ENCODE data around the gene PNMA6E.

Gene PNMA6E

GRCh38 chrX:153384390-153384789, 16.8 kb downstream of the PNMA6E start:
- no peak for DNase-seq

DNA sequence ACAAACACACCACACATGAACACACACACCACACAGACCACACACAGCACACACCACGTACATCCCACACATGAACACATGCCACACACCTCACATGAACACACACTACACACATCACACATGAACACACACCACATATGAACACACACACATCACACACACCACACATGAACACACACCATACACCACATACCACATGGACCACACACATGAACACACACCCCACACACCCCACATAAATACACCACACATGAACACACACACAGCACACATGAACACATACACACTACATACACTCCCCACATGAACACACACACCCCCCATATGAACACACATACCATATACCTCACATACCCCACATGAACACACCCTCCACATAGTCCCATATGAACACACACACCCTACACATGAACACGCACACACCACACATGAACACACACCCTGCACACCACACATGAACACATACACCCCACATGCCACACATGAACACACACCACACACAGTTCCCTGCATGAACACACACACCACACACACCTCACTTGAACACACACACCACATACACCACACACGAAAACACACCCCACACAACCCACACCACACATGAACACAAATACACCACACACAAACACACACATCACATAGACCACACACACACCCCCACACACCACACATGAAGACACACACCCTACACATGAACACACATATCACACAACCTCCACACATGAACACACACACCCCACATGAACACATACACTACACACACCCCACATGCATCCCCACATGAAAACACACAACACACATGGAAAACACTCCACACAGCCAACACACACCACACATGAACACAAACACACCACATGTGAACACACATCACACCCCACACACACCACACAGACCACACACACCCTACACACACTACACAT, 18.3 kb downstream of the PNMA6E start:
- DNase-seq = no peak

DNA sequence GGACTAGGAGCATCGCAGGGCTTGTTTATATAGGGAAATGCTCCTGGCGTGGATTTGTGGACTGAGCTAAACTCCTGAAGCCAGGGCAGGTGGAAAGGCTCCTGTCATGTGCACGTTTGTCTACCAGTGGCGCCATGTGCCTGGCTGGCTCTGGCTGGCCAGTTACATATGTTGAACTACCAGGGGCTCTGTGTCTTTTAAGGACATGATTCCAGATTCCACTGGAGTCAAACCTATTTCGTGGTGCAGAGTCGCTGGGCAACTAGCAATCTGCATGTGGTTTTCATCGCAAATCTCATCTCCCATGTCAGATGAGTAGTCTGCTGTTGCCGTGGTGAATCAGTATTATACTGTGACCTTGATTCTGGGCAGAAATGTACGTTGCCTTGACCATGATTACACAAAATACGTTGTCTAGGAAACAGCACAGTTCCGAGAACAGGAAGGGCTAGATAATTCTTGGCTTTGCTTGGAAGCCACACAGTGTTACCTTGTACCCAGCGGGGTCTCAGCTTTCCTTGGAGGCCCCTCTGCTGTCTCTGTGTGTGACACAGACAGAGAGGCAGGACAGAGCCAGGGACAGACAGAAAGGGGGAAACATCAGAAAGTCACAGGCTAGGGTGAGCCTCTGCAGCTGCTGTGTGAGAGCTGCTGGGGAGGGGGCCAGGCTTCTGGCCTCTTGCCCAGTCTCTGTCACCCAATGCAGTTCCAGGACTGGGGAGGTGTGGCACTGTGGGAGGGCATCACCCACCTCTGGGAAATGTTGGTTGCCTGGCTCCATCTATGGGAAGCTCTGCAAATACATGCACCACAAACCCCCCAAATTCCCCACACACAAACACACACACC, 19.2 kb downstream of the PNMA6E start:
- DNase-seq = peak; percentile 65

DNA sequence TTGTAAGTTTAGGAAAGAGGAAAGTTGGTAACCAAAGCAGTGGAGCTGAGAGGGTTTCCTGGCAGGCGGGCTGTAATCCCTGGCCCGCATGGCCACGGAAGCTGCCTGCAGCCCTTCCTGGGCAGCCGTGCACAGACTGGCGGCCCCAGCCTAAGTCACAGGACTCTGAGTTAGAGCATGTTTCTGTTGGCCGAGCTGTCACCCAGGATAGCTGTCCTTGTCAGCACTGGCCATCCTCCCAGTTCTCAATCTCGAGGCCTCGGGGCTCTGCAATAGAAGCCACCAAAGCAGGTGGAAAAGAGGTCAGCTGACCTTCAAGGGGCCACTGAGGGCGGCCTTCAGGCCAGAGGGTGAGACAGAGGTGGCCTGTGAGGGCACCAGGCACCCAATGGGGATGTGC, 20.5 kb downstream of the PNMA6E start:
- DNase-seq = no peak

DNA sequence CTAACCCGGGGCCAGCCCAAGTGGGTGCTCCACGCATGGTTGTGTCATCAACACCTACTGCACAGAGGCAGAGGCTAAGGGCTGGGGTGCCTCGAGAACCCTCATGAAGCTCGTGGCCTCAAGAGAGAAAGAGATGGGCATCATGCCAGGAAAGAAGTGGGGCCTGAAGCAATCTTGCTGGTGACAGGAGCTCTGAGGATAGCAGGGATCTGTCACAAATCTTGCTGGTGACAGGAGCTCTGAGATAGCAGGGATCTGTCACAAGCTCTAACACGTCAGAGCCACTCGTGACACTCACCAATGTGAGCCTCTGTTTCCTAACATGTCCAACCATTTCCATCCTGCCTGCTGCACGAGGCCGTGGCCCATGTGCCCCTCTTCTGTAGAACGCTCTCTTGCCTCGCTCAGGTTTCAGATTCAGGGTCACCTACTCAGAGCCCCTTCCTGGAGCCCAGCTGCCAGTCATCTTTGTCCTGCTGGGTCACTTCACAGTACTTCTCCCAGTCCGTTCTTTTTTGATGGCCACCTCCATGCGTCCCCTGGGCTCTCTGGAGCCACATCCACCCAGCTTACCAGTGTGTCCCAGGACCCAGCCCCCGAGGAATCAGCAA, 21.1 kb downstream of the PNMA6E start:
- no peak for DNase-seq

DNA sequence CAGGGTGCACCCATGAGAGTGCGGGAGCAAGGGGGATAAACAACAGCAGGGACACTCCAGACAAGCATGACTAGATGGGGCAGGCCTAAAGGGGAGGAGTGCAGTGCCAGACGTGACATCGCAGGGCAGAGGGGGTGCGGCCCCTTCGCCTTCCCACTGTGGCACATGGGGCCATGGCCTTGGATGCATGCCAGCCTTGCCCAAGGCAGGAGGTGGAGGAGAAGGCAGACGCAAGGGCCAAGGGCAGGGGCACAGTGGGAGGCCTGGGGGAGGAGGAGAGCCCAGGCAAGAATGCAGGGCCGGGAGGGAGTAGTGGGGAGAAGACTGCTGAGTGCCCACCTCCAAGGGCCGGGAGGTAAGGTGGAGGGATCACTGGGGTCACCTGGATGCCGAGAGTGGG, 21.6 kb downstream of the PNMA6E start:
- no peak for DNase-seq

GRCh38 chrX:153378607-153379006, 22.5 kb downstream of the PNMA6E start:
- no peak for DNase-seq

- no peak for DNase-seq
Observed at GRCh38 chrX:153377727-153378126, 23.4 kb downstream of the PNMA6E start.

DNA sequence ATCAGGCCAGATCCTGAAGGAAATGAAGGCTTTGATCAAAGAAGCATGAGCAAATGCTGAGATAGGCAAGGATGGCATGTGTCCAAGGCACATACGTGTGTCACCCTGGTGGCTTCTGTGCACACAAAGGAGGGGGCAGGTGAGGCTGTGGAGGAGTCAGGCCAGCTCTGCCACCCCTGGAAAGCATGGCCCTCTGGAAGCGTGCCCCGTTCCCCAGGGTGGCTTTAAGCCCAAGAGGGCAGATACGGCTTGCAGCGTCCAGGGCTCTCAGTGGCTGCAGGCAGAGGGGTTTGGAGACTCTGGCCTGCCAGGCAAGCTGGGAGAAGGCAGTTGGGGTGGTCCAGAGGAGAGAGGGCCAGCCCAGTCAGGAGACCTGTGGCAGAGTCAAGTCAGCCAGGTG, 25.6 kb downstream of the PNMA6E start:
- DNase-seq = no peak

DNA sequence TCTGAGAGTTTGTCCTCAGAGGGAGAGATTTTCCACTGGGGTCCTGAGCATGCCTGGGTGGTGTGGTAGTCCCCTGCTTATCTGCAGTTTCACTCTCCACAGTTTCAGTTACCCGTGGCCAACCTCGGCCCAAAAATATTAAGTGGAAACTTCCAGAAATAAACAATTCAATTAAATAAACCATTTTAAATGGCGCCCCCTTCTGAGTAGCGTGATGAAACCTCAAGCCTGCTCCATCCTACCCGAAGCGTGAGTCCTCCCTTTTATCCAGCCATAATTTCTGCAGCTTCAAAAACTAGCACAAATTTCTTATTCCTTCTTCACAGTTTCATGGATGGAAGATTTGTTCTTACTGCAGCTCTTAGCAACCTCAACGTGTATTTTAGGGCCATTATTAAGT, 26.7 kb downstream of the PNMA6E start:
- DNase-seq = no peak

GRCh38 chrX:153372949-153373348, 28.2 kb downstream of the PNMA6E start:
- no peak for DNase-seq

GRCh38 chrX:153371256-153371655, 29.9 kb downstream of the PNMA6E start:
- DNase-seq = no peak

DNA sequence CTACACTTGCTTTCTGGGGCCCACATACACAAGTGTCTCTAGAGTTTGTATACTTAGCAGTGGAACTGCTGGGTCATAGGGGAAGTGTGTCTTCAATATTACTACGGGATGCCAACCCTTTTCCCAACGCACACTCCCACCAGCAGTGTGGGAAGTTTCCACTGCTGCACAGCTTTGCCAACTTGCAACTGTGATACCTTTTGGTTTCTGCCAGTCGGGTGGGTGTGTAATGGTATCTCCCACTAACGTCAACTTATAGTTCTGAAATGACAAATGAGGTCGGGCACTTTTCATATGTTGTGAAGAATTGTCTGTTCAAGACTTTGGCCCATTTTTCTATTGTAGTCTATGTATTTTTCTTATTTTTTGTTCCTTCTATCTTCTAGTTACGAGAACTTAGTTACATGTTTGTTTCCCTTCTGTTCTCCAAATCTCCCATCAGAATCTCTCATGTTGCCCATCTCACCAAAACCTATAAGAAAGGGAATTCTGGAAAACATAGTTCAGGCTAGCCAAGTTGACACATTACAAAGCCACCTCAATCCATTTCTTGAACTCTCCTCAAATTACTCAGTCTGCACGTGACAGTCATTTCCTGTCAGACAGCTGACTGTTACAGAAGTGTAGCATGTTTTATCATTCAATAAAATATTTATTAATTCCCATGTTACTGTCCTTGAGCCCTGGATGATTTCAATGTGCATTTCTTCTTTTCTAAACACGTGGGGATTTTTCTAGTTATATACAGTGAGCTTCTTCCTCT, 30.7 kb downstream of the PNMA6E start:
- DNase-seq = no peak

- no peak for DNase-seq
Observed at GRCh38 chrX:153366878-153367538, 34.1 kb downstream of the PNMA6E start.

- DNase-seq = no peak
Observed at GRCh38 chrX:153366119-153366518, 35.0 kb downstream of the PNMA6E start.

- no peak for DNase-seq
Observed at GRCh38 chrX:153365670-153366069, 35.5 kb downstream of the PNMA6E start.

- no peak for DNase-seq
Observed at GRCh38 chrX:153361781-153362397, 39.3 kb downstream of the PNMA6E start.

- no peak for DNase-seq
Observed at GRCh38 chrX:153357877-153358276, 43.3 kb downstream of the PNMA6E start.

DNA sequence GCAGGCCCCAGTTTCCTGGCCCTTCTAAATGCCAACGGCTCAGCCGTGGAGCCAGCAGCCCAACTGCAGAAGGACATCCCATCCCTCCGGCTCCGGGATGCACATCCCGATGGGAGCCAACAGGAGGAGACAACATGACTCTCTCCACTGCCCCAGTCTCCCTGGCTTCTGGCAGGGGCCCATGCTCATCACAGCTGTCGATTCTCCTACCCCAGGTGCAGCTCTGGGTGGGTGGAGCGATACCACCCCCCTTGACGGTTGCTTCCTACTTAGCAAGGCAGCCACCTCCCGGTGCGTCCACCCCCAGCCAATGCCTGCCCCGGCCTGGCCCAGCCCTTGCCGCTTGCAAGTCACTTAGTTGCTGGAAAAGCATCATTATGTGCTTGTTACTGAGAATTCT, 47.7 kb downstream of the PNMA6E start:
- no peak for DNase-seq

GRCh38 chrX:153352858-153353257, 48.3 kb downstream of the PNMA6E start:
- no peak for DNase-seq

GRCh38 chrX:153351981-153352380, 49.2 kb downstream of the PNMA6E start:
- no peak for DNase-seq
